ENCODE results near the gene MAP3K12.

MAP3K12 gene

GRCh38 chr12:53513712-53514410 lies 14.6 kb upstream of the MAP3K12 start:
- FAIRE-seq (no peak), DNase-seq (ENCODE audit: extremely low spot score, insufficient read length, low read depth) (no peak)

- no peak for FAIRE-seq
- no peak for DNase-seq (ENCODE audit: extremely low spot score, insufficient read length, low read depth)
Measured at GRCh38 chr12:53510181-53510812, 11.0 kb upstream of the MAP3K12 start.

GRCh38 chr12:53508534-53509170 lies 9.4 kb upstream of the MAP3K12 start:
- FAIRE-seq (peak; percentile 87), DNase-seq (ENCODE audit: extremely low spot score, insufficient read length, low read depth) (peak; percentile 72)

- FAIRE-seq (no peak), DNase-seq (ENCODE audit: extremely low spot score, insufficient read length, low read depth) (no peak)
Measured at GRCh38 chr12:53507603-53507885, 8.3 kb upstream of the MAP3K12 start.

GRCh38 chr12:53506881-53507602 lies 7.8 kb upstream of the MAP3K12 start, which contains the start of gene NPFF:
NPFF (minus strand) TSS chr12:53507484; CDS start chr12:53507474, 10 bp downstream.
- DNase-seq (ENCODE audit: extremely low spot score, insufficient read length, low read depth) = no peak
- FAIRE-seq = no peak

GRCh38 chr12:53506450-53506785 lies 7.2 kb upstream of the MAP3K12 start:
- FAIRE-seq (no peak), DNase-seq (ENCODE audit: extremely low spot score, insufficient read length, low read depth) (no peak)

- DNase-seq (ENCODE audit: extremely low spot score, insufficient read length, low read depth) (no peak), FAIRE-seq (no peak)
Measured at GRCh38 chr12:53505555-53506449, 6.5 kb upstream of the MAP3K12 start.

GRCh38 chr12:53505086-53505485 lies 5.8 kb upstream of the MAP3K12 start:
- no peak for FAIRE-seq
- no peak for DNase-seq (ENCODE audit: extremely low spot score, insufficient read length, low read depth)

- no peak for DNase-seq (ENCODE audit: extremely low spot score, insufficient read length, low read depth)
- FAIRE-seq = no peak
Measured at GRCh38 chr12:53504004-53504920, 5.0 kb upstream of the MAP3K12 start.

GRCh38 chr12:53502983-53503728 lies 3.9 kb upstream of the MAP3K12 start:
- DNase-seq (ENCODE audit: extremely low spot score, insufficient read length, low read depth) = no peak

GRCh38 chr12:53502331-53502730 lies 3.1 kb upstream of the MAP3K12 start:
- DNase-seq (ENCODE audit: extremely low spot score, insufficient read length, low read depth) (no peak), FAIRE-seq (no peak)

More at GRCh38 chr12:53502983-53503728, 3.9 kb upstream of the MAP3K12 start:
- FAIRE-seq = no peak

GRCh38 chr12:53501615-53502181 lies 2.4 kb upstream of the MAP3K12 start:
- no peak for DNase-seq (ENCODE audit: extremely low spot score, insufficient read length, low read depth)

GRCh38 chr12:53500776-53501614 lies 1.7 kb upstream of the MAP3K12 start, which contains the start of gene TARBP2:
TARBP2 (plus strand) TSS chr12:53501283; CDS start chr12:53501409, 126 bp downstream.
- peak; percentile 88 for DNase-seq (ENCODE audit: extremely low spot score, insufficient read length, low read depth)
- FAIRE-seq = peak; percentile 99

More at GRCh38 chr12:53501615-53502181, 2.4 kb upstream of the MAP3K12 start:
- FAIRE-seq = no peak

- FAIRE-seq = no peak
- DNase-seq (ENCODE audit: extremely low spot score, insufficient read length, low read depth) = no peak
Measured at GRCh38 chr12:53500142-53500775, 1.0 kb upstream of the MAP3K12 start.

GRCh38 chr12:53498235-53498630 lies 1.0 kb downstream of the MAP3K12 start:
- no peak for DNase-seq (ENCODE audit: extremely low spot score, insufficient read length, low read depth)
- FAIRE-seq = no peak

GRCh38 chr12:53497461-53497860 lies 1.8 kb downstream of the MAP3K12 start:
- DNase-seq (ENCODE audit: extremely low spot score, insufficient read length, low read depth) = no peak

GRCh38 chr12:53496752-53497032 lies 2.6 kb downstream of the MAP3K12 start:
- DNase-seq (ENCODE audit: extremely low spot score, insufficient read length, low read depth) = no peak
- no peak for FAIRE-seq

More at GRCh38 chr12:53497461-53497860, 1.8 kb downstream of the MAP3K12 start:
- no peak for FAIRE-seq
